22Rv1 (cell line): Measurements from ENCODE around the gene CHAC1.

ENCODE experiments used
- CTCF ChIP-seq: fragments of 450-650 bp; IDR thresholded peaks from 2 replicates; pipeline ENCODE4 v1.5.1; 2017; ENCODE audit warnings: mild to moderate bottlenecking
- ZFX ChIP-seq: fragments of 450-650 bp; IDR thresholded peaks from 2 replicates; pipeline ENCODE4 v1.6.1; 2017; ENCODE audit warnings: antibody characterized with exemption, borderline replicate concordance

- TF ChIP-seq CTCF (no peak), ZFX (no peak)
Measured at GRCh38 chr15:40963201-40963600, 9.9 kb downstream of the CHAC1 start.
